Measurements from ENCODE around the gene LIMCH1.

The LIMCH1 gene

DNA sequence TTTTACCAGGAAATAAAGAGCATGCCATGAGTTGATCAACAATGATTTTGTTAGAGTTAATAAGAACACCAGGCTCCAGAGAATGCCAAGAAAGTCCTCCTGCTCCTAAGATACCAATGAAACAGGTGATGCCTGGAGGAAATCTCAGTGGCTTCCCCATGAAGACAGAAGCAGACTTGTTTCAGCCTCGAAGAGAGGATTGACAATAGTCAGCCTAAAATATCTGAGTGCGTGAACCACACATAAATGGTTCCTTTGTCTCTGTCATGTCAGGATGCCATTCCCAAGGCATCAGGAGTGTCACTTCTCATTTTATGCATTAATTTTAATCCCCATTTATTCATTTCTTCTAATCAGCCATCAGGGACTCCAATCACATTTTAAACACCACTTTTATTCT, 141.0 kb downstream of the LIMCH1 start:
- TF ChIP-seq, protein P1, sequence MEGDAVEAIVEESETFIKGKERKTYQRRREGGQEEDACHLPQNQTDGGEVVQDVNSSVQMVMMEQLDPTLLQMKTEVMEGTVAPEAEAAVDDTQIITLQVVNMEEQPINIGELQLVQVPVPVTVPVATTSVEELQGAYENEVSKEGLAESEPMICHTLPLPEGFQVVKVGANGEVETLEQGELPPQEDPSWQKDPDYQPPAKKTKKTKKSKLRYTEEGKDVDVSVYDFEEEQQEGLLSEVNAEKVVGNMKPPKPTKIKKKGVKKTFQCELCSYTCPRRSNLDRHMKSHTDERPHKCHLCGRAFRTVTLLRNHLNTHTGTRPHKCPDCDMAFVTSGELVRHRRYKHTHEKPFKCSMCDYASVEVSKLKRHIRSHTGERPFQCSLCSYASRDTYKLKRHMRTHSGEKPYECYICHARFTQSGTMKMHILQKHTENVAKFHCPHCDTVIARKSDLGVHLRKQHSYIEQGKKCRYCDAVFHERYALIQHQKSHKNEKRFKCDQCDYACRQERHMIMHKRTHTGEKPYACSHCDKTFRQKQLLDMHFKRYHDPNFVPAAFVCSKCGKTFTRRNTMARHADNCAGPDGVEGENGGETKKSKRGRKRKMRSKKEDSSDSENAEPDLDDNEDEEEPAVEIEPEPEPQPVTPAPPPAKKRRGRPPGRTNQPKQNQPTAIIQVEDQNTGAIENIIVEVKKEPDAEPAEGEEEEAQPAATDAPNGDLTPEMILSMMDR (IDR thresholded peaks at IDR 0.05) = no peak
- no peak overlapping the region for H3K27ac ChIP-seq
- no peak for DNase-seq (ENCODE audit: low spot score)

DNA sequence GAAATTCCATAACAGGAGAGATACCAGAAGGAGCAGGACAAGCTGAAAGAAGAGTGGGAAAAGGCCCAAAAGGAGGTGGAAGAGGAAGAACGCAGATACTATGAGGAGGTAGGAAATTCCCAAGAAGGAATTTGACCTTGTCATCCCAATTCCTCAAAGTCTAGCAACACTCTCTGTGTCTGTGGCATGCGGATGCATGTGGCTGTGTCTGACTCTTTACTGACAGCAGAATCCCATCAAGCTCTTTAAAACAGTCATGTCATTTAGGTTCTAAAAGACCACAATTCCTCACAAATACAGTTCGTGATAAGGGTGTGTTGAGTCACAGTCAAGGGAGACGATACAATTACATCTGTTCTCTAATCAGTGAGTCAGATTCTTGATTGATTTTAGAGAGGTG, 142.0 kb downstream of the LIMCH1 start:
- no peak for DNase-seq (ENCODE audit: low spot score)
- no peak overlapping the region for H3K27ac ChIP-seq
- TF ChIP-seq, protein P1 (IDR thresholded peaks at IDR 0.05) = no peak
- no peak overlapping the region for H3K4me3 ChIP-seq

More for the DNA sequence above, 141.0 kb downstream of the LIMCH1 start:
- H3K4me3 ChIP-seq = no peak overlapping the region

DNA sequence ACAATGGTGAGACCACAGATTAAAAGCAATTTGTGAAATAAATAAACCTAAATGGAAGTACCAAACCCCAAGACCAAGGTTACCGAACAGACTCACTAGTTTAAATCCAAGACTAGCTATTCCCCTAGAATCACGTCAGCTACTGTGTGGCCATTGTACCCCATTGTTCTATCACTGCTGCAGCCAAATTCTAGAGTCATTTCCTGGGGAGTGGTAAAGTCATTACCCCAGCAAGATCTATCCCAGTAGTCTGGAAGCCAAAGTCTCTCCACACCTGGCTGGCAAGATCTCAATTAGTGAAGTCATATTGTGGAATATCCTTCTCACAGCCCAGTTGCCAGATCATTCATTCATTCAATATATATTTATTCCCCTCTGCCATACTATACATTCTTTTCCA, 143.1 kb downstream of the LIMCH1 start:
- TF ChIP-seq, protein P1 (IDR thresholded peaks at IDR 0.05) = no peak
- DNase-seq (ENCODE audit: low spot score) = no peak
- Histone ChIP-seq H3K4me3 (no peak overlapping the region), H3K27ac (no peak overlapping the region)

DNA sequence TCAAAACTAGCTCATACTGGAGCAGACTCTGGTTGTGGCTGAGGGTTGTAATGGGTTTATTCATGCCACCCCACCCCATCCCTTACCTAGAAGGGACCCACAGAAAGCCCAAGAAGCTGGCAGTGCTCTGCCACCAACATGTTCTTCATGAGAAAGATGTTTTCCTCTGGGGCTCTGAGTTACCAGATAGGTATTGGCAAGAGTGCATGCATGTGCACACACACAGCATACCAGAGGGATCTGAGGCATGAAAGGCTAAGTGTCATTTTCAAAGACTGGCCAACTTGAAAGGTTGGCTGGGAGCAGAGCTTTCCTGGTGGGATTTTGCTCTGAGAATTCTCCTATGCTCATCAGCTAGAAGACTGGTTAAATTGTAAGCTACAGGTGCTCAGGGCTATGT, 145.4 kb downstream of the LIMCH1 start:
- no peak for DNase-seq (ENCODE audit: low spot score)
- Histone ChIP-seq H3K4me3 (no peak overlapping the region), H3K27ac (no peak overlapping the region)
- TF ChIP-seq, protein P1 (IDR thresholded peaks at IDR 0.05) = no peak

DNA sequence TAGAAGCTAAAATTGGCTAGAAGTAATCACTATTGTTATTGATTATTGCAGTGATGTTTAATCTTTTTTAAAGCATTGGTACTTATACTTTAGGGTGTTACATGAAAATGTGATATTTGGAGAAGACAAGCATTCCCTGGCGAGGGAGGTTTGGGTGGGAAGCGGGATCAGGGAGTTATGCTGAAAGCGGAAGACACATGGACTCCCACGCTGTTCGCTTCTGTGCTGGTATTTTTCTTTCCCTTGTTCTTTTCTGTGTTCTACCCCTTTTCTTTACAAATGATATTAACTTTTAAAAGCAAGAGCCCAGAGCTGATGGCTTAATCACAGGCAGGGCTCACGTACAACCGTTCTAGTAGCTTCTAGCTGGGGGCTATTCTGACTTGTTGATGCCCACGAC, 148.9 kb downstream of the LIMCH1 start:
- no peak for DNase-seq (ENCODE audit: low spot score)
- Histone ChIP-seq H3K27ac (no peak overlapping the region), H3K4me3 (no peak overlapping the region)
- TF ChIP-seq, protein P1 (IDR thresholded peaks at IDR 0.05) = no peak

DNA sequence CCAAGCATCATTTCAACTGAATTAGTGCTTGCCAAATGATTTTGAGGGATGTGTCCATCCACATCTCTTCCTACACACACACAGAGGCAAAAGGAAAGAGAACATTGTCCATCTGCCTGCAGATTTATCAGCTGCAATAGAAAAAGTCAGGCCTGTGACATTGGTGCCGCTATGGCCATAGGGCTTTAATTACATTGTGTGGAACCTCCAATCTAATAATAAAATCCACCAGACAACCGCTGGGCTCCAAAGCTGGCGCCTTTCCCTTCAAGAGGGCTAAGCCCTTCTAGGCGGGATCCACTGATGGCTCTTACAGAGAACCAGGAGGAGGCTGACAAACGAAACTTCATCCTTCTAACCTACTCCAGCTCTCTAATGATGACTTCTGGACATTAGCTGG, 150.0 kb downstream of the LIMCH1 start:
- TF ChIP-seq, protein P1 (IDR thresholded peaks at IDR 0.05) = no peak
- H3K4me3 ChIP-seq = no peak overlapping the region
- no peak overlapping the region for H3K27ac ChIP-seq
- no peak for DNase-seq (ENCODE audit: low spot score)

DNA sequence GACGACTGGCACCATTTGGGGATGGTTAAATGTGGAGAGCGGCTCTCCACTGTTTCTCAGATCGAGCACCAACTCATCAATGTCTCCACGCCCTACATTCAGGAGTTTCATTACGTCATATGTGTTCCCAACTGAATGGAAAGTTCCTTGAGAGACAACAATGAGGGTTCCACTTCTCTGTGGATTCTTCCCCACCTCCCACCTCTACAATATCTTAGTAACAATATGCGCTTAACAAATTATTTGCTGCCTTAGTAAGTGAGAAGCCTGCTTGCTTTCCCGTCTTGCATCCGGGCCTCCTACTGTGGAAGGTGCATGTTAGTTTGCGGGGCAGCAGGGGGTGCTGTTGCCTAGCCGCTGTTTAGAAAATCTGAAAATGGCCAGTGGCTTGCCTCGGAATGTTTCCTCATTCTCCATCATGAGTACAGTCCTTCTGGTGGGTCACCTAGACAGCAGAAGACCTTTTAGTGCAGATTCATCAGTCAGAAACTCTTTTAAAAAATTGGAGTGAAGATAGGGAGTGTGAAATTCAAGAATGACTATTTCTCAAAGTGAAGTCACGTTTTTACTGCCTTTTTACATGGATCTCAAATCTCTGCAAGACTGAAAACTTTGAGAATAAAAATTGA, 154.9 kb downstream of the LIMCH1 start:
- no peak overlapping the region for H3K4me3 ChIP-seq
- DNase-seq (ENCODE audit: low spot score) = no peak
- no peak overlapping the region for H3K27ac ChIP-seq
- TF ChIP-seq, protein P1 (IDR thresholded peaks at IDR 0.05) = peak; percentile 69
